RWPE2 (cell line): ENCODE results near the gene PADI3.

Source experiments
- ATAC-seq: fragments of 200-7000 bp; cut with Tn5 transposase; 3 replicates; pipeline ENCODE4 v1.9.1; 2021; ENCODE audit warnings: low read depth
- DNase-seq: peaks from one replicate; pipeline ENCODE4 v3.0.0-alpha.2; 2020; ENCODE audit warnings: low spot score
- H3K27ac ChIP-seq: fragments of 450-650 bp; 2 replicates; pipeline ENCODE4 v1.5.1; 2017; ENCODE audit warnings: mild to moderate bottlenecking; ENCODE audit not compliant: poor library complexity, severe bottlenecking
- H3K27me3 ChIP-seq: fragments of 250-450 bp; sonication (Bioruptor Pico); 2 replicates; pipeline ENCODE4 v1.5.1; 2021; ENCODE audit warnings: mild to moderate bottlenecking, moderate library complexity; ENCODE audit not compliant: insufficient read depth, poor library complexity, severe bottlenecking
- H3K36me3 ChIP-seq: fragments of 250-450 bp; sonication (Bioruptor Pico); 2 replicates; pipeline ENCODE4 v1.5.1; 2020; ENCODE audit warnings: low read depth, mild to moderate bottlenecking, moderate library complexity
- H3K4me1 ChIP-seq: fragments of 250-450 bp; sonication (Bioruptor Pico); 2 replicates; pipeline ENCODE4 v1.5.1; 2021; ENCODE audit warnings: mild to moderate bottlenecking, moderate library complexity; ENCODE audit not compliant: insufficient read depth, poor library complexity, severe bottlenecking
- H3K4me3 ChIP-seq: fragments of 250-450 bp; sonication (Bioruptor Pico); 2 replicates; pipeline ENCODE4 v1.5.1; 2021; ENCODE audit warnings: mild to moderate bottlenecking, moderate library complexity; ENCODE audit not compliant: severe bottlenecking
- H3K9me3 ChIP-seq: fragments of 250-450 bp; sonication (Bioruptor Pico); 2 replicates; pipeline ENCODE4 v1.5.1; 2021; ENCODE audit warnings: mild to moderate bottlenecking, moderate library complexity; ENCODE audit not compliant: severe bottlenecking
- CTCF ChIP-seq: fragments of 450-650 bp; IDR thresholded peaks from one replicate; pipeline ENCODE4 v1.5.1; 2017; ENCODE audit warnings: mild to moderate bottlenecking, moderate library complexity; ENCODE audit not compliant: poor library complexity, severe bottlenecking

Gene PADI3

DNA sequence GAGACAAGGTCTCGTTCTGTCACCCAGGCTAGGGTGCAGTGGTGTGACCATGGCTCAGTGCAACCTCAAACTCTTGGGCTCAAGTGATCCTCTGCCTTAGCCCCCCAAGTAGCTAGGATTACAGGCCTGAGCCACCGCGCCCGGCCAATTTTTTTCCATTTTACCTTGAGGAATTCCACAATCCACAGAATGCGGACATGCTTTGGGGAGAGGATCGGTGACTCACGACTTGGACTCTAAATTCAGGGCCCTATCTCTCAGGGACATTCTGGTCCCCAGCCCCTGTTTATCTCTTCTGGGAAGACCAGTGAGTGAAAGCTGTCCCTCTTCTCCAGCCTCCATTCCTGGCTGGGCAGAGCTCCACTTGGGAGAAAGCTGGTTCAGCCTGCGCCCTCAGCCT lies 38.7 kb upstream of the PADI3 start:
- Histone ChIP-seq H3K4me3 (no peak overlapping the region), H3K27me3 (no peaks in the 10 kb centered on the region), H3K4me1 (peaks cover 64% of the 10 kb centered on the region), H3K36me3 (no peaks in the 10 kb centered on the region), H3K27ac (peak overlapping the region; percentile 91), H3K9me3 (no peaks in the 10 kb centered on the region)
- ATAC-seq, result no peak
- DNase-seq, result no peak
- TF ChIP-seq CTCF, result no peak

GRCh38 chr1:17211377-17211776 lies 37.5 kb upstream of the PADI3 start:
- H3K27ac ChIP-seq, result peak overlapping the region; percentile 91
- no peak for TF ChIP-seq CTCF
- ATAC-seq (no peak), DNase-seq (no peak)
- peaks cover 75% of the 10 kb centered on the region for H3K4me1 ChIP-seq
- no peak overlapping the region for H3K4me3 ChIP-seq
- no peaks in the 10 kb centered on the region for H3K27me3 ChIP-seq
- no peaks in the 10 kb centered on the region for H3K9me3 ChIP-seq
- H3K36me3 ChIP-seq, result no peaks in the 10 kb centered on the region

- Histone ChIP-seq H3K4me3 (no peak overlapping the region), H3K27me3 (no peaks in the 10 kb centered on the region), H3K4me1 (peaks cover 73% of the 10 kb centered on the region), H3K27ac (peak overlapping the region; percentile 91), H3K36me3 (no peaks in the 10 kb centered on the region), H3K9me3 (no peaks in the 10 kb centered on the region)
- ATAC-seq (no peak), DNase-seq (no peak)
- TF ChIP-seq CTCF, result peak; percentile 7
Observed at GRCh38 chr1:17212009-17212408, 36.9 kb upstream of the PADI3 start.

GRCh38 chr1:17212487-17213121 lies 36.3 kb upstream of the PADI3 start:
- H3K9me3 ChIP-seq, result no peaks in the 10 kb centered on the region
- ATAC-seq, result peak; percentile 20
- H3K36me3 ChIP-seq, result no peaks in the 10 kb centered on the region
- H3K27ac ChIP-seq, result peak overlapping the region; percentile 91
- H3K4me3 ChIP-seq, result no peak overlapping the region
- peak; percentile 84 for DNase-seq
- H3K27me3 ChIP-seq, result no peaks in the 10 kb centered on the region
- TF ChIP-seq CTCF, result no peak
- peaks cover 67% of the 10 kb centered on the region for H3K4me1 ChIP-seq

DNA sequence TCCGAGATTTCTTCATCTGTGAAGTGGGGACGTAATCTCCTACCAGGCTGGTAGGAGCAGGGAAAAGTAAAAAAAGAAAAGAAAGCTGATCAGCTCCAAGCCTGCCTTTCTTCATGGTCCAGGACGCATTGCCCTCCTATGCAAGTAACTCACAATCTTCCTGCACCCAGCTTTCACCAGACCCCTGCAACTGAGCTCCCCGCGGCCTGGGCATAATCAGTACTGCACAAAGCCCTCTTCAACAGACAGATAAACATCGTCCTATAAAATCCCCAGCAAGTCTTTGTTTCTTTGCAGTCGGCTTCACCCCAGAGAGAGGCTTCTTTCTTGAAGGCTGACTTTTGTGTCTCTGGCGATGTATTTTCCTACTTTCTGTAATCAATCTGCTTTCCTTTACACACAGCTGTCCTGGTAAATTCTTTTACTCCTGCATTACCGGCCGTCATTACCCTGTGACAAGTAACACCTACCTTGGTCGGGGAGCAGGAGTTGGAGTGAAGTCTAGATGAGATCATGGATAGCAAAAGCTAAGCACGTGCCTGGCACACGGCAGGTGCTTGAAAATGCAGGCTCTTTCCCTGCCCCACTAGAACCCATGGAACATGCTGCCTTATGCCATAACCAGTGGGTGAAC lies 35.6 kb upstream of the PADI3 start:
- H3K4me1 ChIP-seq, result peaks cover 61% of the 10 kb centered on the region
- no peak for TF ChIP-seq CTCF
- no peaks in the 10 kb centered on the region for H3K27me3 ChIP-seq
- DNase-seq (no peak), ATAC-seq (no peak)
- H3K36me3 ChIP-seq, result no peaks in the 10 kb centered on the region
- H3K27ac ChIP-seq, result peak overlapping the region; percentile 91
- no peak overlapping the region for H3K4me3 ChIP-seq
- no peaks in the 10 kb centered on the region for H3K9me3 ChIP-seq
